HUDEP-2 (cell line): ENCODE measurements around the gene PIM2.

ENCODE experiments used
- DNase-seq, 76 experiments: peaks; one replicate each; lab custom pipeline; 2025; ENCODE audit not compliant: unreplicated experiment in 76 of 76; lab: John Stamatoyannopoulos, UW

PIM2 gene

DNA sequence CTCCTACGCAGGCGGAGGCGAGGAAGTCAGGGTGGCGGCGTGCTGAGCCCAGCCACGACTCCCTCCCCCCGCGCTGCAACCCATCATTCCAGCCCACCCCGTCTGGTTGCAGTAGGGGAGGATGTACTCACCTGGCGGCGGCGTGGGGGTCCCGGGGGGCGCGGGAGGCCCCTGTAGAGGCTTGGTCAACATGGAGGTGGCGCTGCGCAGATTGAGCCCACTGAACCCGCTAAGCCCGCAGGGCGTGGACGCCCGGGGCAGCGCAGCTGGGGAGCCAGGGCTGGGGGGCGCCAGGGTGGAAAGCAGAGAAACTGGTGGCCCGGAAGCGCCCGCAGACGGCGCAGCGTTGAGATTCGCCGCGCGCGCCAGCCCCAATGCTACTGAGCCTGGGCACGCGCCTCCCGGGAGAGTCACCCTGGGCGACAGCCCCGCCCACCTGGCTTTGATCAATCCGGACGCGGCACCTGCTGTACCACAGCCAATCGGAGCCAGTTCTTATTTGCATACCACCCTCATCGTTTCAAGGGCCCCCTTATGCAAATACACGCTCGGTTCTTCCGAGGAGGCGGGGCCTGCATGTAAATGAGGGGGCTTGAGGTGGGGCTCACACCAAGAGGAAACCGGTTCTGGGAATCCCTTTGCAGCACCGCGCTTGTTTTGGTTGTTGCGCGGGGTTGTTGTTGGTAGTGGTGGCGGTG lies at the start of gene PIM2:
TSS of gene PIM2 (minus strand) at position 382 of the 698 bp plus-strand sequence. CDS start at position 192, 190 bp downstream.
- DNase-seq: peak in 75 of 76 experiments; percentile 13 to 93 (median 85)

DNA sequence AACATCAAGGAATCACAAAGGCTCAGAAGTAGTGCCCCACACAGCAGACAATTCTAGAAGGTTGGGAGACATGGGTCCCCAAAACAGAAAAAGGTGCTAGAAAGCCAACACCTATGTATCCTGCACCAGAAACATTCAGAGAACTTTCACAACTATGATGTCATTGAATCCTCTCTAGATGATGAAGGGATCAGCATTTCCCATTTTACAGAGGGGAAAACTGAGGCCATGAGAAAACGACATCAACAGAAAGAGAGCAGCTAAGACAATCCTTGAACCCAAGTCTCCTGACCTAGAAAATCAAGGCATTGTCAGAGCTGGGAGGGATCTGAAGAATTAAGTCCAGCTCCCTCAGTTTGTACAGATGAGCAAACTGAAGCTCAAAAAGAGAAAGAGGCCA lies 49.6 kb upstream of the PIM2 start:
- no peak for DNase-seq

DNA sequence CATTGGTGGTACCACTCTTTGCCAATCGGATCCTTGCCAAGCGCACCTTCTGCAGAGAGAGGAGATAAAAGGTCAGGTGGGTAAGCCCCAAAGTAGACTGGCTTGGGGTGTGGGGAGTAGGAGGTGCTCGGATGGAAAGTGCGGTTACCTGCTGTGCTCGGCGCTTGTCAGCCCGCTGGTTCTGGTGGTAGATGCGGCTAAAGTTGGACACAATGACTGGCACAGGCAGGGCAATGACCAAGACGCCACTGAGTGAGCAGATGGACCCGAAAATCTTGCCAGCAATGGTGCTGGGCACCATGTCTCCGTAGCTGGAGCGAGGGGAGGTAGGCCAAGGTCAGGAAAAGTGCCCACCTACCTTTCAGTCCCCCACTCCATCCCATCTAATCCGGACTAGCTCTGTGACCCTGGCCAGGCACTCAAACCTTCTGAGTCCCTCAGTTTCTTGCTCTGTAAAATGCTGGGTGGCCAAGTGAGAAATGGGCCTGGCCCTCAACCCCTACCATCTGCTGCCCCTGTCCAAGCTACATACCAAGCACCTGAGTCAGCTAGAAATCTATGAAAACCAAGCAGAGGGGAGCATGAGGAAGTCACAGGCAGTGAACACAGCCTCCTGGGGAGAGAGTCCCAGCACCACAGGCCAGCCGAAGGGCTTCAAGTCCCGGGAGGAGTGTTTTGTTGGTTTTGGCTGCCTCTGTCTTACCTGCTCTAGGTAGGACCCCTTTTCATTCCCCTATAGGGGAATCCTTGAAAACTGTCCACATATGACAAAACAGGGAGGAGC lies 48.2 kb upstream of the PIM2 start:
- DNase-seq: no peak

DNA sequence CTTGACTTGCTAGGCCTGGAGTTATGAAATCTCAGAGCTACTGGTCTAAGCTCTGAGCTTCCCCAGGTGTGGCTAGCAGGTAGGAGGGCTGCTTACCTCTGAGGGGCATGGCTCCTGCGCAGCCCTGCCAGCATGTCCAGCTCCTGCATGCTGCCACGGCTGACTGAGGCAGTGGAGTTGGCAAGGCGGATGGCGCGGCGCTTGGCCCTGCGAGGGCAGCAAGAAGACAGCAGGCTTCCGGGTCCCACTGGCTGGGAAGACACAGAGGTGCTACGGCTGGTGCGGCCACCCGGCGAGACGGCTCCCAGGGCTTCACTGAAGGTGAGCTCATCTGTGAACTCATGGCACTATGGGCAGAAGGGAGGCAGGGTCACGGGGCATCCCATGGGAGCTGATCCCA lies 47.1 kb upstream of the PIM2 start:
- DNase-seq: no peak

DNA sequence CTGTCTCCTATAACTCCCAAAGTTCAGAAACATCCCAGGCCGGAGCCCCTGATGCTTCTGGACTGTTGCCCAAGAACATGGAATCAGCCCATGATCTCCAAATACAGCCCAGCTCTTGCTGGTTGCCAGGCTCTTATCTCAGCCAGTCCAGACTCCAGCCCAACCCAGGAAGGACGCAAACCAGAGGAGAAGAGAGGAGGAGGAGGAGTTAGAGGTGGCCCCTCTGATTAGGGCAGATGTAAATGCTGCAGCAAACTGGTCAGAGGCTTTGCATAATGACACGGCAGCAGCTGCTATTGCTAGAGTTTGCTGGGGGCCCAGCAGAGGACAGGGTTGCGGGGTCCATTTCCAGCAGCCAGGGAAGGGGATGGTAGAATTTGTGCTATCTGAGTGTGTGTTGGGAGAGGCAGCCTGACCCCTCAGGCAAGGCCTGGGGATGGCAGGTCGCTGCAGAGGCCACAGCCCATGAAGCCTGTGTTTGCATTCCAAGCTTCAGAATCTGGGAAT lies 42.8 kb upstream of the PIM2 start:
- DNase-seq: peak in 73 of 76 experiments; percentile 17 to 88 (median 69)

DNA sequence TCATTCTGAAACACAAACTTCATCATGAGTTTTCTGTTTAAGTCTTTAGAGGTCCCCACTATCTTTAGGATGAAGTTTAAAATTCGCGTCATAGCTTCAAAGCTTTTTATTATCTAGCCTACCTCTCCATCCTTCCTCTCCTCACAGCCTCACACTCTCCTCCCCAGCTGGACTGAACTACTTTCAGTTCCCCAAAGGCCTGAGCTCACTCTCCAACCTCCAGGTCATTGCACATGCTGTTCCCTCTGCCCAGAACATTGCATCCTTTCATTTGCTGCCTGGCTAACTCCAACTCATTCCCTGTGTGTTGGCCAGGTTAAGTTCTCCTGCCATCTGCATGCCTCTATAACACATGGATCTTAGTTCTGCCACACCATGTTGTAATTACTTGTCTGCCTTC lies 41.5 kb upstream of the PIM2 start:
- no peak for DNase-seq

DNA sequence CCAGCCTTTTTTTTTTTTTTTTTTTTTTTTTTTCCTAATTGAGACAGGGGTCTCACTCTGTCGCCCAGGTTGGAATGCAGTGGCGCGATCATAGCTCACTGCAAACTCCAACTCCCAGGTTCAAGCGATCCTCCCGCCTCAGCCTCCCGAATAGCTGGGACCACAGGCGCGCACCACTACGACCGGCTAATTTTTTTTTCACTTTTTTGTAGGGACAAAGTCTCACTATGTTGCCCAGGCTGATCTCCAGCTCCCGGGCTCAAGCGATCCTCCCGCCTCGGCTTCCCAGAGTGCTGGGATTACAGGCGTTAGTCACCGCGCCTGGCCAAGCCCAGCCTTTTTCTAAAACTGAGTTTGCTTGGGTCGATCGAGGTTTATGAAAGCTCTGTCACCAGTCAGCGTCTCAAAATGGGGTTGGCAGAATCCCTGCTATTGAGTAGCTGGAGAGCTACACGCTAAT lies 39.8 kb upstream of the PIM2 start:
- DNase-seq: peak in 1 of 76 experiments; percentile 4

DNA sequence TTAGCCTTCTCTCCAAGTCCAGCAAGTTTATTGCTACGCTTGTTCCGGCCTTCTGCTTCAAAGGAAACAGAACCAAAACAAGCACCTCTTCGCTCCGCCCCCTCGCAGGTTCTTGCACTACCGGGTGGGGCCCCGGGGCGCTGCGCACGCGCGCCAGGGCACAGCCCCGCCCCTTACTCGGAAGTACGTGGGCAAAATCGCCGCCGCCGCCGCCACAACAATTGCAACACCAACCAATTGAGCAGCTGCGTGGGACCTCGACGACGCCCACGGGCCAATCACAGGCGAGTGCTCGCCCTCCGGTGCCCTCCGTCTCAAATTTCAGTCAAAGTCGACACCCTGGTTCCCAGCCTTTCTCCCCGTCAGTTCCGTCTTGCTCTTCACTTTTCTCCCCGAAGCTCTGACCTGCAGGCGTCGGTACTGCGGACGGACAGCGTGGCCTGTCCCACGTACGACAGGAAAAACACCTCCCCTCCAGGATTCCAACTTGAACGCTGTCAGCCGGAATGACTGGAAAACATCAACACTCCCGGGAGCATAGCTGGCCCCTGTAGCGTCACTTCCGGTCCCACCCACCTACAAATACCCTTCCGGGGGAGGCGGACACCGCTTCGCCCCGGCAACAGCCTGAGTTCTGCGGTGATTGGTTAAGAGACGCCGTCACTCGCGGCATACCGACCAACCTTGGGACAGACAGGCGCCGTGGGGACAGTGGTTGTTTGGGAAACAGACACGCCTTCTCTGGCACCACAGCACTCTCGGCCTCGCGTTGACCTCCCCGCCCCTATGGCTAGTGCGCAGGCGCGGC lies 39.2 kb upstream of the PIM2 start:
- peak in 75 of 76 experiments; percentile 20 to 95 (median 89) for DNase-seq

DNA sequence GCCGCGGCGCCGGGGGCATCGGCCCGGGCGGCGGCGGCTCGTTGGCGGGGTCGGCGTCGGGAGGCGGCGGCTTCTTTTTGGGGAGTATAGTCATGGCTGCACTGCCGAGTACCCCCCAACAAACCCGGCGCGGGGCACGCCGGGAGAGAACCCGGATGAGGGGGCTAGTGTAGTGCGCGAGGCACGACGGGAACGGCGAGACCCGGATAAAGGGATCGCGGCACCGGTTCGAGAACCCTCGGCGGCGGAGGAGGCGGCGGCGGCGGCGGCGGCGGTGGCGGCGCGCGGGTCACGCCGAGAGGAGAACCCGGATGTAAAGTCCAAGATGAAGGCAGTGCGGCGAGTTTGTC lies 38.6 kb upstream of the PIM2 start, which contains the start of gene OTUD5:
TSS of gene OTUD5 (minus strand) at position 131 of the 350 bp plus-strand sequence. CDS start at position 94, 37 bp downstream.
- peak in 26 of 76 experiments; percentile 6 to 57 (median 40) for DNase-seq

DNA sequence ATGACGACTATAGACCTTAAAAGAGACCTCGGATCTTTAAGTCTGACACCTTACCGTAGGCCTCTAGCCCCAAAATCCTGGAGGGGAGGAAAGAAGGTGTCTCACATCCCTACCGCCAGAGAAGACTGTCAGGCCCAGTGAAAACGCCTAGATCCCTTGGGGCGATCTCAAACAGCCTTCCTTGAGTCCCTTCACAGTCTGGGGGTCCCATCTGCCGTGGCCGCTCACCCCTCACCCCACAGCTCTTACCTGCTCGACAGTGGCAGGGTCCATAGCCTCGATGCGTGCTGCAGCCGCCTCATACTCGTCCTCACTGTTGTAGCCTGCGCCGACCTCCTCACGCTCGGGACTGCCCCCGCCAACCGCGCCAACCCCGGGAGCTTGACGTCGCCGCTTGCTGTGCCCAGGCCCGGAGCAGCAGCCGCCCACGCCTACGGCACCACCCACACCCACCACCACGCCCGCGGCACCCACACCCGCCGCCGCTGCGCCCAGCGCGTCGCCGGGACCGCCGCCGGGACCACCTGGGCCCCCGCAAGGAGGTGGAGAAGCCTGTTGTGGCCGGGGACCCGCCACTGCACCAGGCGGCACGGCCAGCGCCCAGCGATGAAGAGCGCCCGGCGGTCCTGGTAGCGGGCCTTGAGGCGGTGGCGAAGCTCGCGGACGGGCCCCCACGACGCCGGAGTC lies 38.0 kb upstream of the PIM2 start:
- DNase-seq: peak in 45 of 76 experiments; percentile 0 to 60 (median 35)

DNA sequence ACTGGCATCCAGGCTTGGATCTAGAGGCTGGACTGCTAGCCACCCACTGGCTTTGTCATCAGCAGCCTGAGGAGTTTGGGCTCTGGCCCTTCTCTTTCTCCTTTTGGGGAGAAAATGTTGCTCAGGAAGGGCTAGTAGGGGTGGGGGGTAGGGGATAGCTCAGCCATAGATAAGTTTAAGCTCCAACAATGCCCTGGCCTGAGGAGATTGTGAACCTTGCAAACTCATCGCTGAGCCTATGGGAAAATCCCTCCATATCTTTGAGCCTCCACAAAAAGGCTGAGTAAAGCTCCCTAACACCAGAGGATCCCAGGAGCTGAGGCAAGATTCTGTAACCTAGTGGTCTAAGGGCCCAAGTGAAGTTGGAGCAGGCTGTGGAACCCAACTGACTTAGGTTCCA lies 29.8 kb upstream of the PIM2 start:
- DNase-seq: no peak

DNA sequence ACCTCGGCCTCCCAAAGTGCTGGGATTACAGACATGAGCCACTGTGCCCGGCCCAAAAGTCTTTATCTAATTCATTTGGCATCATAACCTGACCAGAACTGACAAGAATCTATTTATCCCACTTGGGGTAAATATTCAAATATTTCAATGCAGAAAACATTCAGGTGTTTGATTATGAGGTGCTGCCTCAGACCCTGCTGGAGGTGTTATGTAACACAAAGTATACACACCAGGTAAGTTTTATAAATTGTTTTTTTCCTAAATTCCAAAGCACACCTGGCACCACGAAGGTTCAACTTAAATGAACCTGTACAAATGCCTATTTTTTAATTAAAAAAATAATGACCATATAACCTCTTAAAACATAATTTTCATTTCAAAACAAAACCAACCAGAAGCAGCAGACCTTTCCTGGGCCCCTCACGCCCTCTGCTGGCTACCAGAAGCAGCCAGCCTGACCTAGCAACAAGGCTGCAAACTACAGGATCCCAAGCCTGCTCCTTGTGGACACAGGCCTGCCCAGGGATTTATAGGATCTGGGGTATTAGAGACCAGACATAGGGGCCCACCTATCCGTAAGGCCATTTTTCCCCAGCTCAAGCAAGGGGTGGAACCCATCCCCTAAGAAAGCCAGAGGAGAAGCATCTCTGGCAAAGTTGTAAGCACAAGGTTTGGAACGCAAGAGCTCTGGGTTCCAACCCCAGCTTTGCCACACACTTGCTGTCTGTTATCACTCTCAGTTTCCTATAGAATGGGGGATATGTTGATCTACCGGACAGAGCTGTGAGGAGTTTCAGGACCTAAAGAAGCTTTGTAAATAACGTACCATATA lies 26.9 kb upstream of the PIM2 start:
- DNase-seq: peak in 33 of 76 experiments; percentile 0 to 33 (median 9)

DNA sequence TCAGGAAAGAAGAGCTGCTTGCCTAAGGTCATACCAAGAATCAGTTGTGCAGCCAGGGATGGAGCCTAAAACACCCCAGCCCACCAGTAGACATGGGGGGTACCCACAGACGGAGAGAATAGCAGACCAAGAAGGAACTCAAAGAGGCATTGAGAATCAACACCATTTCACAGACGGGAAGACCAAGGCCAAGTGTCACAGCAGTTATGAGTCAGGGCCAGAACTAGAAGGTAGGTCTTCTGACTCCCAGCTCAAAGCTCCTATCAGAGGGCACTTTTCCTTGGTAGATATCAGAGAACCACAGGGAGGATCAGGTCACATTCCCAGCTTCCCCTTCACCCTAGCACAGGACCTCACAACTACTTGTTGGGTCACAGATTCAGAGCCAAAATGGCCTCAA lies 24.1 kb upstream of the PIM2 start:
- no peak for DNase-seq

DNA sequence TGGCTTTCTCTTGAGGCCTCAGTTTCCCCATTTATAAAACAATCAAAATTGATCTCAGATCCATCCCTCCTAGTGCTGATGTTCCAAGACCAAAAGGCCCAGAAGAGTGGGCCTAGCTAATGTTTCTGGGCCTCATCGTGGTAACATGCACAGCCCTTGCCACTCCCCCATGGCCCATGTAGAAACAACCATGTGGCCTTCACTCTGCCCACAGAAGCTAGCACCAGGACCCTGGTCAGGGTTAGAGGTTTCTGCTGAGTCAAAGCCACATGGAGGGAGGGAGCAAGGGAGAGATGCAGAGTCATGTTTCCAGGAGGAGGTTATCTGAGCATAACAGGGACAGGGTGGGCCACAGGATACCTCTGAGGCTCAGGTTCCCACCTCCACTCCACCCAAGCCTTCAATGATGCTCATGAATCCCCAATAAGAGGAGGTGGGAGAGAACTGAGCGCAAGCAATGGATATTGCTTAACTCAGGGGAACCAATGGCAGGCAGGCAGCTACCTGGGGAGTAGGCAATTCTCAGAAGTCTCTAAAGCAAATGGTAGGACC lies 21.7 kb upstream of the PIM2 start:
- DNase-seq: peak in 49 of 76 experiments; percentile 2 to 69 (median 25)

DNA sequence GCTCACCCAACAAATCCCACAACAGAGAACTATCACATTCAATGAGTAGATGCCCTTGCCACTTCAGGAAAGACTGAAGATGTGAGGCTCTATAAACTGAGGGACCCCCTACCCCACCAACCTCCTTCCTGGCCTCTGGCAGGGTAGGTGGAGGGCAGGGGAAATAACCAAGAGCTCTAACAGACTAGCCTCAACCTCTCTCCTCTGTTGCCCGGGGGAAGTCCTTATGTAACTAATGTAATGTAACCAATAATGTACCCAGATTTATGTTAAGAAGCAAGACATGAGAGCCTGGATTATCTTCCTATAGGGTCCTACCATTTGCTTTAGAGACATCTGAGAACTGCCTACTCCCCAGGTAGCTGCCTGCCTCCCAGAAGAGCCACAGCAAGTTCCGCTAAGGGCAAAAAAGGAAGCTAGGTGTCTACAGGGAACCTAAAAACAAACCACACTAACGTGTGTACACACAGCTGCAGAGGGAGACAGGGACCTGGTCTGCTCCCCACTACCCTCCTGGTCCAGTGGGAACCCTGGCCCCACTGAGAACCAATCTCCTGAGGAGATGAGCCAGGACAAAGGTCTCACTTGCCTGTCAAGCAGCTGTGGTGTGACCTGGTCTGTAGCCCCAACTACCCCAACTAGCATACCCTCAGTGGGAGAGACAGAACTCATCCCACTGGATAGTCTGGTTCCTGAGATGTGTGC lies 20.9 kb upstream of the PIM2 start:
- DNase-seq: no peak

DNA sequence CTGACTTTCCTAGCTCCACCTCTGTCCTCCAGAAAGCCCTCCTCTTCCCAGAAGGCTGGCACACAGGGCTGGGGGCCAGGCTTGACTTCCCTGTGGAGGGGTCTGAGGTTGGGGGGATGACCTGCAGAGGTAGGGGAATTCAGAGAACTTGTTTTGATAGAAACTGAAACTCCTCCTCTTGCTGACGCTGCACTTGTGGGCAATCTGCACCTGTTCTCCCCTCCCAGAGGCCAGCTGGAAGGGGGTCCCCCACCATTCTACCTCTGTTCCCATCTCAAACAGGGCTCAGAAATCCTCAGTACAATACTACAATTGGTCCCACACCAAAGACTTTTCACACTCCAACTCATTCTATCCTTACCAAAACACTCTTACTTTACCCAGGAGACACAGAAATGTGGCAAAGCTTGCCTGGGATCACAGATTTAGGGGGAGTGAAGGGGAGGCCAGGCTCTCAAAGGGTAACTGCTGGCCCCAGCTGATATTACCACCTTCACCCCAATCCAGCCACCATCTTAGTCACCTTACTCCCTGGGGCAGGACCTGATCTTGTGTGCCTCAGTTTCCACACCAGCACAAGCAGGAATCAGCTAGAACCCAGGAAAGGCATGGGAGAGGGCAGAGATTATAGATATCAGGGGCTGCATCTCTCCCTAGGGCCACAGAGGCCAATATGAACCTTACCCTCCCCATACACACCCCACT lies 20.0 kb upstream of the PIM2 start:
- no peak for DNase-seq

DNA sequence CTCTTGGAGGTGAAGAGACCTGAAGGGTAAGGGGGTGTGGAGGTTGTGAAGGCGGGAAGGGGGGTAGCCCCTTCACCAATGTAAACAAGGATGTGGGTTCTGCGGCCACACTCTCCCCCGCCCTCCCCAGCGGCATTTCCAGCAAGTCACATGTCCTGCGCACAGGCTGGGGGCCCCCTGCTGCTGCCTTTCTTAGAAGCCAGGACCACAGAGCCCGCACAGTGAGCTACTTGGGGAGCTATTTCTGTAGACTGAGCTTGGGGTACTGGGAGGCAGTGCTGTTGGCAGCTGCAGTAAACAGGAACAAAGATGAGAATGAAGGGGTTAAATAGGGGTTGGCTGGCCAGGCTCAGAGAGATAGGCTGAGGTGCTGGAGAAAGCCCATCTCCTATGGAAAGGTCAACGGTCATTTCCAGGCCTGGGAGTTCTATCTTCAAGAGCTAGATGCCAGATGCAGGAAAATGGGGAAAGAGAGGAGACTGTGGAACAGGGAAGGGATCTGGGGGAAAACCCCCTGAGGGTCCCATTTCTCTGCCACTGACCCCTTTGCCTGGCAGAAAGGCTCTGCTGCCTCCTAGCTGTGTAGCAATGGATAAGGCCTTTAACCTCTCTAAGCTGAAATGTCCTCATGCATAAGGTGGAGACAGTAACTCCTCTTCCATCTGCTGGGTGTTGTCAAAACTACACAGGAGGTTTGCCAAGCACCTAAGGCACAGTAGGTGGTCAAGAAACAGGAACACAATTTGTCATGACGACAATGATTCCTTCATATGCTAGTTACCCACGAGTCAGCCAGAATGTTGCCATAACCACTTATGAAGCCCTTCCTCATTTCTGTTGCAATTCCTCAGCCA lies 18.5 kb upstream of the PIM2 start:
- peak in 41 of 76 experiments; percentile 0 to 73 (median 20) for DNase-seq
